ENCODE data around the gene PRICKLE3.

DNA sequence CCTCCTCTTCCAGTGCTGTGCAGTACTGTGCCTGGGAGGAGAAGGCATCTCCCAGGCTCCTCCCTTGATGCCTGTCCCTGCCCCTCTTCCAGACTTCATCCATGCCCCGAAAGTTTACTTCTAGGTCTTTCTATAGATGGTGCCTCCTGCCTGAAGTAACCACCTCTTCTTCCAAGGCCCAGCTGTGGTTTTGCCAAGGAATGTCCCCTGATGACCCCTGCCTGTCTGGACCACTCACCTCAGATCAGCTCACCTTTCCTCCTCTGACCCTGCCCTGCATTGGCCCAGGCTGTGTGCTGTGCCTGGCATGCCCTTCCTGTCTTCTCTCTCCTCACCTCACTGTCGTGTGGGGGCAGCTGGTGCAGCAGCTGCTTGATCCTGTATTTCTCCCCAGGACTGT is 6.8 kb downstream of the PRICKLE3 start:
- TF ChIP-seq, protein P1, sequence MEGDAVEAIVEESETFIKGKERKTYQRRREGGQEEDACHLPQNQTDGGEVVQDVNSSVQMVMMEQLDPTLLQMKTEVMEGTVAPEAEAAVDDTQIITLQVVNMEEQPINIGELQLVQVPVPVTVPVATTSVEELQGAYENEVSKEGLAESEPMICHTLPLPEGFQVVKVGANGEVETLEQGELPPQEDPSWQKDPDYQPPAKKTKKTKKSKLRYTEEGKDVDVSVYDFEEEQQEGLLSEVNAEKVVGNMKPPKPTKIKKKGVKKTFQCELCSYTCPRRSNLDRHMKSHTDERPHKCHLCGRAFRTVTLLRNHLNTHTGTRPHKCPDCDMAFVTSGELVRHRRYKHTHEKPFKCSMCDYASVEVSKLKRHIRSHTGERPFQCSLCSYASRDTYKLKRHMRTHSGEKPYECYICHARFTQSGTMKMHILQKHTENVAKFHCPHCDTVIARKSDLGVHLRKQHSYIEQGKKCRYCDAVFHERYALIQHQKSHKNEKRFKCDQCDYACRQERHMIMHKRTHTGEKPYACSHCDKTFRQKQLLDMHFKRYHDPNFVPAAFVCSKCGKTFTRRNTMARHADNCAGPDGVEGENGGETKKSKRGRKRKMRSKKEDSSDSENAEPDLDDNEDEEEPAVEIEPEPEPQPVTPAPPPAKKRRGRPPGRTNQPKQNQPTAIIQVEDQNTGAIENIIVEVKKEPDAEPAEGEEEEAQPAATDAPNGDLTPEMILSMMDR (IDR thresholded peaks at IDR 0.05) = no peak
- no peak for TF ChIP-seq POLR2A (IDR thresholded peaks at IDR 0.05)
